Measurements from ENCODE around the gene ATG12.

Gene ATG12

GRCh38 chr5:115854139-115854538 lies 12.8 kb upstream of the ATG12 start:
- no peak for TF ChIP-seq ZFX (IDR thresholded peaks at IDR 0.05; ENCODE audit: borderline replicate concordance)
- TF ChIP-seq, protein P1, sequence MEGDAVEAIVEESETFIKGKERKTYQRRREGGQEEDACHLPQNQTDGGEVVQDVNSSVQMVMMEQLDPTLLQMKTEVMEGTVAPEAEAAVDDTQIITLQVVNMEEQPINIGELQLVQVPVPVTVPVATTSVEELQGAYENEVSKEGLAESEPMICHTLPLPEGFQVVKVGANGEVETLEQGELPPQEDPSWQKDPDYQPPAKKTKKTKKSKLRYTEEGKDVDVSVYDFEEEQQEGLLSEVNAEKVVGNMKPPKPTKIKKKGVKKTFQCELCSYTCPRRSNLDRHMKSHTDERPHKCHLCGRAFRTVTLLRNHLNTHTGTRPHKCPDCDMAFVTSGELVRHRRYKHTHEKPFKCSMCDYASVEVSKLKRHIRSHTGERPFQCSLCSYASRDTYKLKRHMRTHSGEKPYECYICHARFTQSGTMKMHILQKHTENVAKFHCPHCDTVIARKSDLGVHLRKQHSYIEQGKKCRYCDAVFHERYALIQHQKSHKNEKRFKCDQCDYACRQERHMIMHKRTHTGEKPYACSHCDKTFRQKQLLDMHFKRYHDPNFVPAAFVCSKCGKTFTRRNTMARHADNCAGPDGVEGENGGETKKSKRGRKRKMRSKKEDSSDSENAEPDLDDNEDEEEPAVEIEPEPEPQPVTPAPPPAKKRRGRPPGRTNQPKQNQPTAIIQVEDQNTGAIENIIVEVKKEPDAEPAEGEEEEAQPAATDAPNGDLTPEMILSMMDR (IDR thresholded peaks at IDR 0.05) = no peak

DNA sequence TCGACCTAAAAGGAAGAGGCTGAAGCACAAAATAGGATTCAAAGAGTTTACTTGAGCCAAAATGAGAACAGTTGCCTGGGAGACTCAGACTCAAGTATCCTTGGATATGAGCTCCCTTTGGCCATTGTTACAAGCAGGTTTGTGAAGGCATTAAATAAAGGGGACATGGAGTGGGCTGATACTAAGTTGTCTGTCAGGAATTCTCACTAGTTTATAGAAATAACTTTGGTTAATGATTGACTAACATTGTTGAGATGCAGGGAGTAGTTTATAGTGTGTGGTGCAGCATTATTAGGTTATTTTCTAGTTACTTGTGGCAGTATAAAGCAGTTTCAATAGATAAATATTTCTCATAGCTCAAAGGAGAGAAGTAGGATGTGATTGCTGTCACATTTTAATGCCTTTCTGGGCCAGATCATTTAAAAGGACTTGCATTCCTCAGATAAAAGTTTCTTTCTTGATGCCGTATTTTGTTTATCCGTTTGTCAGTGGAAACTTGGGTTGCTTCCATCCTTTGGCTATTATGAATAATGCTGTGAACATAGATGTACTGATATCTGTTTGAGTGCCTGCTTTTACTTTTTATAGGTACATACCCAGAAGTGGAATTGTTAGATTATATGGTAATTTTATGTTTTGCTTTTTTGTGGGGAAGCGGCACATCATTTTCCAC lies 9.5 kb upstream of the ATG12 start:
- TF ChIP-seq ZFX (IDR thresholded peaks at IDR 0.05; ENCODE audit: borderline replicate concordance) = no peak
- TF ChIP-seq, protein P1 (IDR thresholded peaks at IDR 0.05) = no peak
- peak overlapping the region; percentile 65 for H3K27ac ChIP-seq

More at GRCh38 chr5:115854139-115854538, 12.8 kb upstream of the ATG12 start:
- no peak overlapping the region for H3K27ac ChIP-seq

DNA sequence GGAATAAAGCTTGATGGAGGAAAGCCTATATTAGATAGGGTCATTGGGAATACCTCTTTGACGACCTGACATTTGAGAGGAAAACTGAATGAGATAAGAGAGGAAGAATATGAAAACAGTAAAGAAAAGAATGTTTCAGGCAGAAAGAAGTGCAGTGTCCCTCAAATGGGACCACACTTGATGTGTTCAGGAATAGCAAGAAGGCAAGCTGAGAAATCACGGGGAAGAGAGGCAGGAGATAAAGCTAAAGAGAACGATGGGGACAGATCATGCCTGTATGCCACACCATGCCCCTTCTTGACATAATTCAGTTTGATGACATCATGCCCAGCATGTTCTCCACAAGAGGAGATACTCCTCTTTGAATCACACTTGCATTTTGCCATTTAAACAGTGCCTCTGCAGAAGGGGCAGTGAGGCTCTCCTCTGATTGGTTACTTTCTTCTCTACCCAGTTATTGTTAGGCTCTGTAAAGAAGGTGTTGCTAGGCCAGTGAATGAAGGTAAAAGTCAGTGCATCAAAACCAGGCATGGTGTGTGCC lies 8.0 kb upstream of the ATG12 start:
- 0 out of 2 replicates have a peak overlapping the region, but pooled peaks have one; percentile 65 for H3K27ac ChIP-seq
- TF ChIP-seq, protein P1 (IDR thresholded peaks at IDR 0.05) = no peak
- no peak for TF ChIP-seq ZFX (IDR thresholded peaks at IDR 0.05; ENCODE audit: borderline replicate concordance)

DNA sequence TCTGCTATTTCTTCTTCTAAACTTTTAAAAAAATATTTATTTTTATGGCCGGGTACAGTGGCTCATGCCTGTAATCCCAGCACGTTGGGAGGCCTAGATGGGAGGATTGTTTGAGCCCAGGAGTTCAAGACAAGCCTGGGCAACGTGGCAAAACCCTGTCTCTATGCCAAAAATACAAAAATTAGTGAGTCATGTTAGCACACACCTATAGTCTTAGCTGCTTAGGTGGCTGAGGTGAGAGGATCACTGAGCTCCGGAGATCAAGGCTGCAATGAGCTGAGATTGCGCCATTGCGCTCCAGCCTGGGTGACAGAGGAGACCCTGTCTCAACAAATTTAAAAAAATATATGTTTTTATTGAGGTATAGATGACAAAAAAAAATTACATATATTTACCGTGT lies 5.9 kb upstream of the ATG12 start:
- TF ChIP-seq, protein P1 (IDR thresholded peaks at IDR 0.05) = no peak
- TF ChIP-seq ZFX (IDR thresholded peaks at IDR 0.05; ENCODE audit: borderline replicate concordance) = no peak
- no peak overlapping the region for H3K27ac ChIP-seq

- TF ChIP-seq ZFX (IDR thresholded peaks at IDR 0.05; ENCODE audit: borderline replicate concordance) = no peak
- TF ChIP-seq, protein P1 (IDR thresholded peaks at IDR 0.05) = no peak
- H3K27ac ChIP-seq = no peak overlapping the region
Observed at GRCh38 chr5:115844321-115844817, 3.0 kb upstream of the ATG12 start.

GRCh38 chr5:115843444-115844130 lies 2.2 kb upstream of the ATG12 start:
- no peak overlapping the region for H3K27ac ChIP-seq
- TF ChIP-seq, protein P1 (IDR thresholded peaks at IDR 0.05) = no peak
- TF ChIP-seq ZFX (IDR thresholded peaks at IDR 0.05; ENCODE audit: borderline replicate concordance) = no peak

DNA sequence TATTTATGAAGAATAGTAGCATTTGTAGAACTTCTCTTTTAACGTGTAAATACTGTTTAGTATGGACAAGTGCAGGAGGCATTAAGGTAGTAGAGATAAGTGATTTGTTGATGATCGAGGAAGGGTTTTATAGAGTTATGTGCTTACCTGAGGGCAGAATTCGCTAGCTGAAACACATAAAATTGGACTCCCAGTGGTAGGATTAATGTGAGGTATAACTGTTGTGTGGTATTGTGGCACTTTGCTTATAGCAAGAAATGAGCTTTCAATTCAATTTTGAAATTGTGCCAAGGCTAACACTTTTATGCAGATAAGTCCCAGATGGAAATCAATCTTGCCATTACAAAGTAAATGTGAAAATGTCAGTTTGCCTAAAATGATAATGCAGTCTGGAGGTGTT lies 1.6 kb upstream of the ATG12 start:
- H3K27ac ChIP-seq = peak overlapping the region; percentile 76

More for the DNA sequence above, 1.6 kb upstream of the ATG12 start:
- TF ChIP-seq ZFX (IDR thresholded peaks at IDR 0.05; ENCODE audit: borderline replicate concordance) = no peak
- TF ChIP-seq, protein P1 (IDR thresholded peaks at IDR 0.05) = no peak
